GM08714 (cell line): Measurements from ENCODE around the gene SEMA3A.
"Not testable (repeated sequence)": the region's sequence is repeated elsewhere in the genome, so short reads cannot be mapped to it uniquely, and the experiment has no call there.

Experiments used
- H3K4me3 ChIP-seq: fragments of 200-500 bp; sonication (Bioruptor generic); 2 replicates; pipeline ENCODE4 v1.5.1; 2014; ENCODE audit warnings: mild to moderate bottlenecking, low read length, inconsistent platforms
- ZNF274 ChIP-seq: IDR thresholded peaks from 2 replicates; pipeline ENCODE4 v1.6.1; 2012; ENCODE audit warnings: mild to moderate bottlenecking, low read depth, low read length

SEMA3A gene

DNA sequence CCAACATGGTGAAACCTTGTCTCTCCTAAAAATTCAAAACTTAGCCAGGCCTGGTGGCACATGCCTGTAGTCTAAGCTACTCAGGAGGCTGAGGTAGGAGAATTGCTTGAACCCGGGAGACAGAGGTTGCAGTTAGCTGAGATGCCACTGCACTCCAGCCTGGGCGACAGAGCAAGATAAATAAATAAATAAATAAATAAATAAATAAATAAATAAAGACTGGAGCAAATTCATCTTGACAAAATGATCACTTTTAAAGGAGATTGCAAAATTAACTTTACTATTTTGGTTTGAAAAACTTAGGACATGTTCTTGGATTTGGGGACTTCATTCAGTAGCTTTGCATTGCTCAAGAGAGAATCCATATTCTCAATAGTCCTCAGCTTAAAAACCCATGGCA is 137.0 kb downstream of the SEMA3A start:
- no peak overlapping the region for H3K4me3 ChIP-seq
- no peak for TF ChIP-seq ZNF274

DNA sequence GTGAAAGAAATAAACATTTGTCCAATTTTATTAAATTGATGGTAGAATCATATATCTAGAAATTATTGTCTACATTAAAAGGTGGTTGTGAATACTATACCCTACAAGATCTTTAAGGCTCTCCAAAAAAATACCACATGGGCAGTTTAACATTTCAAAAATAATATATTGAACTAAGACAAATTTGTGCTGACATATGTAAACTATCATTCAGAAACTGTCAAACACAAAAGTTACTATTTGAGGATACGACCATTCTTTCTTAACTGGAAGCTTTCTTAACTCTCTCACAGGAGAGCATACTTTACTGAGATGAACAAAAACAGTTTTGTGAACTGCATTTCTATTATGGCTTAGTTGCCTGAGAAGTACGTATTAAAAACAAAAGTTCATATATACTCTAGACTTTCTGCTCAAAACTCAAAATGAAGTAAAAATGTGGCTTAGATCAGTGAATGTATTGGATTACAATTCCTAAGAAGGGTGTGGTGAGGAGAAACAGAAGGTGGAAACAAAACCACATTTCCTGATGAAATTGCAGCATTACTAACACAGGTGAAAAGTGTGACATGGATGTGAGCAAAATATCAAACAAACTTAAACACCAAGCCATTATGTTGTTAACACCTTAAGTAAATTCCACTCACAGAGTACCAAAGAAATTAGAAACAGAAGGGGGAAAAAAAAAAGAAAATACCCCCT is 138.5 kb downstream of the SEMA3A start:
- no peak overlapping the region for H3K4me3 ChIP-seq
- TF ChIP-seq ZNF274 = no peak

DNA sequence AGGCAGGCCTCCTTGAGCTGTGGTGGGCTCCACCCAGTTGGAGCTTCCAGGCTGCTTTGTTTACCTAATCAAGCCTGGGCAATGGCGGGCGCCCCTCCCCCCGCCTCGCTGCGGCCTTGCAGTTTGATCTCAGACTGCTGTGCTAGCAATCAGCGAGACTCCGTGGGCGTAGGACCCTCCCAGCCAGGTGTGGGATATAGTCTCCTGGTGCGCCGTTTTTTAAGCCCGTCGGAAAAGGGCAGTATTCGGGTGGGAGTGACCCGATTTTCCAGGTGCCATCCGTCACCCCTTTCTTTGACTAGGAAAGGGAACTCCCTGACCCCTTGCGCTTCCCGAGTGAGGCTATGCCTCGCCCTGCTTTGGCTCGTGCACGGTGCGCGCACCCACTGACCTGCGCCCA is 139.4 kb downstream of the SEMA3A start:
- H3K4me3 ChIP-seq = not testable (repeated sequence)

DNA sequence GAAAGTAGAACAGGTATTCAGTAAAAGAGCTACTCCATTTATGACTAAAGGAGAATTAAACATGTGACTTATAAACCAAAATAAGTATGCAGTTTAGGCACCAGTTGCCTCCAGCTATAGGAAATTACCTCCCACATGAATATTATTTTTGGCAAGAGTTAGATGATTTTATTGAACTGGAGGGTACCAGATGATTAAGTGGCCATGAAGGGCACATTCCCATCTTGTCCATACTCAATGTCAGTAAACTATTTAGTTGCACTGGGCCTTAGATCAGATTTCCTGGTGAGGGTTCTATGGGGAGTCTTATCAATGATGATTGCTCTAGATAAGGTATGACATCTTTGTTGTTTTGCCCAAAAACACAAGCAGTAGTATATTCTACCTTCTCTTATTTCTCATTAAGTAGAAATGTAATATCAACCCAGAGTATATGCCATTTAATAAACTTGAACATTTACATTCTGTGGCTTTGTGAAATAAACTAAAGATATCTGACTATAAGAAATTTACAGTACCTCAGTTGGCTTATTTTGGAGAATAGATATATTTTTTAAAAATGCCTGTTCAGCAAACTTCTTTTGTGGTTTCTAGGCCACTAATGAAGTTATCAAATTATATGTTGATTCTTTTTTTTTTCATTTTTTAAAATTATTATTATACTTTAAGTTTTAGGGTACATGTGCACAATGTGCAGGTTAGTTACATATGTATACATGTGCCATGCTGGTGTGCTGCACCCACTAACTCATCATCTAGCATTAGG is 145.3 kb downstream of the SEMA3A start:
- TF ChIP-seq ZNF274 = no peak
- H3K4me3 ChIP-seq = no peak overlapping the region

DNA sequence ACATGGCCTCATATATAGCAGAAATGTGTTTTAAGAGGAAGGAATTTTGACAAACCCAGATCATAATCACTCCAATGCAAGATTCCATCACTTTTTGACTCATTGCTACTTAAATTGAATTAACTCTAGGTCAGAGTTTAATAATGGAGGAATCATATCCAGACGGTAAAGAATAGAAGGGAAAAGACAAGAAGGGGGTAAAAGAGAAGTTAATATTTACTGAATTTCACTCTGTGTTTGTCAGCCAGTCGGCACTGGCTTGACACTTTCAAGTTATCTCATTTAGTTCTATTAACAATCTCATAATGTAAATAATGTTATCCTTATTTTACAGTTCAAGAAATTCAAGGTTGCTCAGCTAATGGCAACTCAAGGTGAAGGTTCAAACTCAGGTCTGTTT is 147.5 kb downstream of the SEMA3A start:
- no peak for TF ChIP-seq ZNF274
- no peak overlapping the region for H3K4me3 ChIP-seq

DNA sequence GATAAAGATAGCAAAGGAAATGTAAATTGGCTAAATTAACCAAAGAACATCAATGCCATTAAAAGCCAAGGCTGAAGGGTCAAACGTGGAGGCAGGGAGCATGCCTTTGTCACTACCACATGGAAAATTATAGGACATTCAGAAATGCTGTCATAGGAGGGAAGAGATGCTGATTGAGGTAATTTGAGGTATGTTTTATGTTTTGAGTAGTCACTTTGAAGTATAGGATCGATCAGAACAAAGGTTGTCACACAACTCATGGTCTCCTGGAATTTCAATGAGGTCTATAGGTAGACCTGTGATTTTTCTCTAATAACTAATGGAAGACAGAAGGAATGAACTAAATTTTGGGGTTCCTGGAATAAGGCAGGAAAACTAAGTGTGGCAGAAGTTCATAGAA is 149.8 kb downstream of the SEMA3A start:
- TF ChIP-seq ZNF274 = no peak
- H3K4me3 ChIP-seq = no peak overlapping the region

DNA sequence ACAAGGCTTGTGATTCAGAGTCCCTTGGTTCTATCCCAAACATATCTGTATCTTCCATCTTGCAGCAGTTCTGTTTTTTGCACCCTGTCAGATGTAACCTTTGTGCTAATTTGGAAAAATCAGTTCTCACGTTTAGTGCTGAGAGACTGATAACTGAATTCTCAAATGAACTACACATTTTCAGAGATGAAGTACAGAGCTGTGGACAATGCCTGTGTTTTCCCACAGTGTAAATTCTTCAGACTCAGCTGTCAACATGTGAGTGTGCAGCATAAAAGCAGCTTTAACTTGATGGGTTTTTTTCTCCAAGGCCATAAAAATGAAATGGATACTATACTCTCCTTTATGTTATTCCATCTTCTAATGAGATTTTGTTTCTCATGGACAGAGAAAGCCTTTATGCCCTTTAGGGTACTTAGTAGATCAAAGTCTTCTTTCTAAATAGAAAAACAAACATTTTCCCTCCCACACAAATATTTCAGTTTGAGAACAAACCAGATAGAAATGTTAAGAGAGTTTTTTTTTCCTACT is 150.9 kb downstream of the SEMA3A start:
- no peak for TF ChIP-seq ZNF274

DNA sequence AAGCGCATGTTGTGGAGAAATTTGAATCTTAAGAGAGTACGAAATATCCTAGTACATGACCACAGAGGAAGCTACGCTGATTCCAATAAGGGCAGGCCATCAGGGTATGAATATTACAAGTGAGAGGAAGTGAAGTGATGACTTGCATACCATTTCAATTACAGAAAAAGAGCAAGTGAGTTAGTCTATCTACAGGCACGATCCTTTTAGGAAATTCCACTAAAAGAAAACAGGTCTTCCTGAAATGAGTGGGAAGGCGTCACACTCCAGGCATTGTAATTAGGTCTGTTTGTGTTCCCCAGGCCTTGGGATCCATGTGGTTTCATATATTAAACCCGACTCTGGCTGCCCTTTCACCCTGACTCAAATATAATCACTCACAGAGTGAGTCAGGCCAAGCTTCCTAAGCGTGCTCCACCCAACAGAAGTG is 152.5 kb downstream of the SEMA3A start:
- no peak overlapping the region for H3K4me3 ChIP-seq
- no peak for TF ChIP-seq ZNF274

More for the DNA sequence above, 150.9 kb downstream of the SEMA3A start:
- no peak overlapping the region for H3K4me3 ChIP-seq

DNA sequence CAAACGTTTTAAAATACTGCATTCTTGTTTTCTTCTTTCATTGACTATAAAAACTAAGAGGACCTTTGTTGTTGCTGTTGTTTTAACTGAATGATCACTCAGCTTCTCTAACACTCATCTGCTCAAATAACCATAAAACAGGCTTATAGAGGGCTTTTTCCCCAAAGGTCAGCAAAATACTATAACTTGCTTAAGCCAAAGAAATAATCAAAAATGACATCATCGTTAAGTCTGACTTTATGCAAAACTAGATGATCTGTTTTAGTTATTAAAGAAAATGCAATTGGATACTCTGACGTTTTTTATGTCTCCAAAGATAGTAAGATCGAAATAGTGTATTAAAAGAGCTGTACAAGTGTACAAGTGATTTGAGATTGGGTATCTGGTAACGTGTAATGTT is 152.9 kb downstream of the SEMA3A start:
- TF ChIP-seq ZNF274 = no peak

DNA sequence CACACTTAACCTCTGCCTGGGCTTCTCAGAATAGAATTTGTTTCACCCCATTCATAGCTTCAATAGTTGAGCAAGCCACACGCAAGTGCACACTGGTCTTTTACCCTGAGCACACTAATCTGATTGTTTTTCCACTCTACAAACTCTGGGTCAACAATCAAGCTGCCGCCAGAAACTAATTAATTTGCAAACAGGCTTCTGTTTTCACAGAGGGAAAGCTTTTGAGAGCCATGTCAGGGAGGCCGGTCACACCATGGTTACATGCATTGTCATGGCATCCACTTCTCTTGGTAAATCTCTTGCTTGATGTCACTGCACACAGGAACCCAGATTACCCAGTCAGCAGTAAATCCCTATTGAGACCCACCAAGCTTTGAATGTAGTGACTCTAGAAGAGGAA is 154.2 kb downstream of the SEMA3A start:
- no peak overlapping the region for H3K4me3 ChIP-seq
- TF ChIP-seq ZNF274 = no peak

More for the DNA sequence above, 152.9 kb downstream of the SEMA3A start:
- no peak overlapping the region for H3K4me3 ChIP-seq

DNA sequence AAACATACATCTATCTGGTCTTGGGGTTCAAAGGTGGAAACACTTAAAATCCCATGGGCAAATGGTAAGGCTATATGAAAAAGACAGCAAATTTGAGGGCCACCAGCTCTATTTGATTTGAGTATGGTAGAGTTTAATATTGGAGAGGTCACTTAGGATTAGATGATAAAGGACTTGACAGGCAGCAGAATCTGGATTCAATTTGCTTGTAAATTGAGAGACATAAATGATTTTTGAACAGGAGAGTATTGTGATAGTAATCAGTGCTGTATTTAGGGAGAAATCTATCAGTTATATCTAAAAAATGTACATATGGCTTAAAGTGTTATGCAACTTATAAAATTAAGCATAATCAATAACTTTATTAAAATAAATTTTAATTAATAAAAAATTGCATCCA is 155.2 kb downstream of the SEMA3A start:
- TF ChIP-seq ZNF274 = no peak
- no peak overlapping the region for H3K4me3 ChIP-seq

DNA sequence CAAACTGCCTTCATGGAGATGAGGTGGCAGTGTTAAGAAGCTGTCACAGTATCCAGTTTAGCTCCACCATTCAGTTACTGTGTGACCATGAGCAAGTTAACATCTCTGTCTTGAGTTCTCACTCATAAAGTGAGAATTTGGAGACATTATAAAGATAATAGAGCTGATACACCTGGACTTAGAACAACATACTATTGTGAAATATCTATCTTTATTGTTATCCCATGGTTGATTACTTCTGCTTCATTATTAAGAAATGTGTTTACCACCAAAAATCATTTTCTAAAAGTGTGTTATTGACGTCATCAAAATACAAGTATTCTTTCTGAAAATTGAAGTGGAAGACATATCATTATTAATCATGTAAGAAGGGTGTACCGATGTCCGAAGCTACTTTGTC is 166.9 kb downstream of the SEMA3A start:
- no peak for TF ChIP-seq ZNF274
- H3K4me3 ChIP-seq = no peak overlapping the region

DNA sequence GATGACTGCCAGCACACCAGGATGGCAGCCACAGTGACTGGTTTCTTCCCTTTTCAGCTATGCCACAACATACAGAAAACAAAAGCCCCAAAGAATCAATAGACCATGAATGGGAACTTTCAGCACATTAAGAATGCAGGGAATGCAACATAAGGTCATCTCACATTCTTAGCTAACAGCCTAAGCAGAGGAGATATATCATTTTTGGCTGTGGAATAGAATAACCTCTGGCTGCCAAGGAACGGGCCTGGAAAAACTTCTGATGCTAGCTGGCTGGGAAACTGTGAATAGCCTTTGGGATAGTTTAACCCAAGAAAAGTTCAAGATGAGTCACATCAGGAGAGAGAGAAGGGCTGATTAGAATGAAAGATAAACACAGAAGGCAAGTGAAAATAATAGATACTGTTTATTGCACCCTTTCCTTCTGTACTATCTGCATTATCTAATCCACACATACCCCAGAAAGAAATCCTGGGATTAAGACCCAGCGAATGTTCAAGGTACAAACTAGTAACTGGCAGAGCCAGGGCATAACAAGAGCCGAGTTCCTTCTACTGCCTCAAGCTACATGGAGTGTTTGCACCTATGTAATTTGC is 169.2 kb downstream of the SEMA3A start:
- no peak for TF ChIP-seq ZNF274
- no peak overlapping the region for H3K4me3 ChIP-seq

DNA sequence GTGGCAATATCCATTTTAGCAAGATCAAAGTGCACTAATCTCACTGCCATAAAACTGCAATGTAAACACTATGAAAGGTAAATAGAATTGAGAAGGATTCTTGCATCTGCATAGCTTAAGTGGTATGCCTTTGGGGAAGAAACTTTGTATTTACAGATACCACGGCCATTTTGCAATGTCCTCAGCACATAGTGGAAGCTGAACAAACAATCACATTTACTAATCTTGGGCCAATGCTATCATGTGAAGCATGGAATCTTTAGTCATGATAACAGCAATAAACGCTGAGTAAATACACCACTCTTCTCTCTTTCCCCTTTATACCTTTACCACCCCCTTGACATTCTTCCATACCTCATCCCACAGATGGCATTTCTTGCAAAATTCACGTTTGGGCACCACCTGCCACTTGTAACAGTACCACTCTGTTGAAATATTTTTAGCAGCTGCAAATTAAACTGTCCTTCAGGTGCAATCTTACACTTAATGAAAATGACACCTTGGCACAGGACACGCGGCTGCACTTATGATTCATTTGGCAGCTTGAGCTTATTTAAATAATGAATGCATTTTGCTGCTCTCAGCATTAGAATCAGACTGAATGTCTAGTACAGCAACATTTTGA is 171.8 kb downstream of the SEMA3A start:
- no peak overlapping the region for H3K4me3 ChIP-seq
- no peak for TF ChIP-seq ZNF274
